ENCODE data around the gene C9orf72.

DNA sequence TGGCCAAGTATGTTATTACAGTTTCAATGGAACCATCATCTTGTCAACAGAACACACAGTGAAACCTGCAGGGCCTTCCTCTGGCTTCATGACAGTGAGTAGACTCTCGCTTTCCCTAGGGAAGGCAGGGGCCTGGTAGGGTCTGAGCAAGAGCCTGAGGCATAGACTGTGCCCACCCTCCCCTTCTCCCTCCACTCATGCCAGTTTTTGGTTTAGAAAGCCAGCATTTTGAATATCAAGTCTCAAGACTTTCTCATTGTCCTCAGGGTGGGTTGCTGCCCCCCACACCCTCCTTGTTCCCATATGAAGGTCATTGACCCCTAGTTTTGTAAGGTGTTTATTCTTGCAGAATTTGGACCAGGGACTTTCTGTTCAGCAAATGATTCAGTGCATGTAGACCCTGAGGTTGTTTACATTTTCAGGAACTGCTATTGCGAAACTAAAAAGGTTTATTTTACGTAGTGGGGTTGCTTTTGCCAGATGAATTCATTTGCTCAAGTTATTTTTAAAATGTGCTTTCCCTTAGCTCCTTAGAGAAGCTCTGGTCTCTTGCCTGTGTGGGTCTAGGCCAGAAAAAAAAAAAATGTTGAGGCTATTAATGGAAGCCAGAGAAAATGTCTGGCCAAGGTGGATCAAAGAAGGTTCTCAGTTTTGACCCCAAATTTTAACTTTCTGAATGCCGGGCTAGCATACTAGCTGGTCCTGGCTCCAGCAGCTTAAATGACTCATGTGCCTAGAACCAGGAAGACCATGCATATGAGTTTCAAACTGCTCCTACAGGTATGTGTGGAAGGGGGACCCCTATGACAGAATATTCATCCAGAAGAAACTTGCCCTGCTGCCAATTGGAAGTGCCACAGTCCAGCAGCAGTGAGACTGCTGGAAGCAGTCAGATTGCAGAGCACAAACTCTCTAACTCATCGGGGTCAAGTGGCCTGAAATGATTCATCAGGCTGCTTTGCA is 33.5 kb downstream of the C9orf72 start:
- TF ChIP-seq, protein P1, sequence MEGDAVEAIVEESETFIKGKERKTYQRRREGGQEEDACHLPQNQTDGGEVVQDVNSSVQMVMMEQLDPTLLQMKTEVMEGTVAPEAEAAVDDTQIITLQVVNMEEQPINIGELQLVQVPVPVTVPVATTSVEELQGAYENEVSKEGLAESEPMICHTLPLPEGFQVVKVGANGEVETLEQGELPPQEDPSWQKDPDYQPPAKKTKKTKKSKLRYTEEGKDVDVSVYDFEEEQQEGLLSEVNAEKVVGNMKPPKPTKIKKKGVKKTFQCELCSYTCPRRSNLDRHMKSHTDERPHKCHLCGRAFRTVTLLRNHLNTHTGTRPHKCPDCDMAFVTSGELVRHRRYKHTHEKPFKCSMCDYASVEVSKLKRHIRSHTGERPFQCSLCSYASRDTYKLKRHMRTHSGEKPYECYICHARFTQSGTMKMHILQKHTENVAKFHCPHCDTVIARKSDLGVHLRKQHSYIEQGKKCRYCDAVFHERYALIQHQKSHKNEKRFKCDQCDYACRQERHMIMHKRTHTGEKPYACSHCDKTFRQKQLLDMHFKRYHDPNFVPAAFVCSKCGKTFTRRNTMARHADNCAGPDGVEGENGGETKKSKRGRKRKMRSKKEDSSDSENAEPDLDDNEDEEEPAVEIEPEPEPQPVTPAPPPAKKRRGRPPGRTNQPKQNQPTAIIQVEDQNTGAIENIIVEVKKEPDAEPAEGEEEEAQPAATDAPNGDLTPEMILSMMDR (IDR thresholded peaks at IDR 0.05), result no peak
- no peak for TF ChIP-seq POLR2A (IDR thresholded peaks at IDR 0.05)

Data from adrenal gland (tissue), 5 donors.